Measurements from ENCODE around the gene NME9.
A peak's percentile ranks its signal among the peaks of the same experiment; 100 is the strongest.

Gene NME9

GRCh38 chr3:138336454-138336999, 6.9 kb upstream of the NME9 start:
- no peak for DNase-seq (ENCODE audit: extremely low read depth in 1 of 2, low read depth in 1 of 2)

DNA sequence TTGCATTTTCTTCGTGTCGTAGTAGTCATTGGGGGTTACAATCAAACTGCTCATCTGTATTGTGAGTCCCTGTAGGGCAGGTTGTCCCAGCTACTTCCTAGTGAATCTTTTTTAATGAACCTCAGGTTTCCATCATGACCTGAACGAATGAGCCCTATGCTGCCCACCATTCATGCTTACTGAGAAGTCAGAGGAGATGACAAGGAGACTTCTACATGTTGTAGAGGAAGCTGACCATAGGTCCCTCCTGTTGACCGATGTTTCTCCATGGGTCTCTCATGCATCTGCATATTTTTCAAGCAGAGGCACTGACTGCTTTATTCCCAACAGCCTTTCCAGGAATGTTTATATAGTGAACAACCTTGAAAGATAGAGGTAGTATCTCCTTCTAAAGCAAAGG, 5.0 kb upstream of the NME9 start:
- no peak for DNase-seq (ENCODE audit: extremely low read depth in 1 of 2, low read depth in 1 of 2)

DNA sequence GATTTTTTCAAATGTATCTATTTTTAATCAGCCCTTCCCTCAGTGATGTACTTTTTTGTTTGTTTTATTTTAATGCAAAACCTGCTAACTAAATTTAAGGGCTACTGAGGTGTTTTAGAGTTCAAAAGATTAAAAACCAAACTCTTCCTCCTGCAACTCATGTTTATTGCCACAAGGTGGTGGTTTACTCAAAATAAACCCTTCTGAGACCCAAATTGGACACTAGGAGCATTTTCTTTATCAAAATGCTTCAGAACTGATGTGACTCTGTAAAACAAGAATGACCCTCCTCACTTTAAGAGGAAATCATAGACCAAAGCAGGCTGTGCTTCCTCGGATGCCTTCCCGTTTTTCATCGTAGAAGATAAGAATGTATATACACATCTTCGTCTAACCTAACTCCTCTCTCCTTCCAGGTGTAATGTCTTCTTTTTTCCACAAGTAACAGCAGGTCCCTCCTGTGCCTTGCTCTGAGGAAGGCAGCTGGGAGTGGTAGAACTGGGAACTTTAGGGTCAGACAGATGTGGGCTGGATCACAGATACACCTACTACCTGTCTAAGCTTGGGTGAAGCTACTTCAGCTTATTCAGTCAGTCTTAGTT, 2.9 kb upstream of the NME9 start:
- no peak for DNase-seq (ENCODE audit: extremely low read depth in 1 of 2, low read depth in 1 of 2)

DNA sequence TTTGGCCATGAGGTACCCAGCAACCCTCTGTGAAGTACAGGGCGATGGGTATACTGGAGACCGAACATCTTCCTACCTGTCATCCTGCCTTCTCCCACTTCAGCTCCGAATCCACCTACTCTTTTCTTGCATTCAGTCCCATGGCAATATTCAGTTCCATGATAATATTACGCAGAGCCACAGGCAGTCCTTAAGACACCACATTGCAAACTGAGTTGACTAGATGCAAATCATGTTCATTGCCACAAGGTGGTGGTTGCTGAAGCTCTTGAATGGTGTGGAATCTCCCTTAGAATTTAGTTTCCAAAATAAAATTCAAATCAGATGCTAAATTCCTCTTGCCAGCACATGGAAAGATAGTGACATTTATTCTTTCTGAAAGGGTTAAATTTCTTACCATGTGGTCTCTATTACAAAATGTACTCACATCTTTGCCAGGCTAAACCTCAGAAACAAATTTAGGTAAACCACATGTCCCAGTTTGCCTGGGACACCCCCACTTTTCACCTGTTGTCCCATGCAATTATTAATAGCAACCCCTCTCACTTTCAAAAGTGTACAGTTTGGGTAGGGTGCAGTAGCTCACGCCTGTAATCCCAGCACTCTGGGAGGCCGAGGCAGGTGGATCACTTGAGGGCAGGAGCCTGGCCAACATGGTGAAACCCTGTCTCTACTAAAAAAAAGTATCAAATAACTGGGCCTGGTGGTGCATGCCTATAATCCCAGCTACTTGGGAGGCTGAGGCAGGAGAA, 1.7 kb upstream of the NME9 start:
- no peak for DNase-seq (ENCODE audit: extremely low read depth in 1 of 2, low read depth in 1 of 2)

DNA sequence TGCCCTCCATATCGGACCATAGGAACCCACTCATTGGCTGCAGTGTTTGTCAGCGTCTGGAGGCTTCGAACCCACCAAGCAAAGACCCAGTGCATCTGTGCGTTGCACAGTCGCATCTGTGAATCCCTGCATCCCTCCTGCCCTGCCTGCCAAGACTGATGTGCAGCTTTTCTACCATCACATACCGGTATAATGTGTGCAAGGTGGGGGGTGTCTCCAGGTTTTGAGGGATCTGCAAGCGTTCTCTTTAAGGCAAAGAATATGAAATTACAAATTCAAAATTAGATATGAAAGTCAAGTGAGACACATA, 288 bp upstream of the NME9 start:
- no peak for DNase-seq (ENCODE audit: extremely low read depth in 1 of 2, low read depth in 1 of 2)

DNA sequence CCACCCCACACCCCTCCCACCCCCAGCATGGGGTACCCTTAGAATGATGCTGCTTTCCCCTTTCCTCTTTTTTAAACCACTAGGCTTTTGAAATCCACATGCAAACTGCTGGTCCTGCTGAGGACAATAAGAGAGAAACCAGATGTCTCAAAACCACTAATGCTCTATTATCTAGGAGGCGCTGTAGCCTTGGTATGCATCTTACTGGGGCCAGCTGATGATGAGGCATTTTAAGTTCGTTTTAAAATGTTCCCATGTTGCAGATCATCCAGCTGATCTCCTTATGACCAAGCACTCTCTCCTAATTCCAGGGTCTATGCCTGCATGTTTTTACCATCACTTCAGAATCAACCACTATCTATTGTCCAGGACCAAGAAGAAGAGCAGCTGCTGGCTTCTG, 1.3 kb downstream of the NME9 start:
- DNase-seq (ENCODE audit: extremely low read depth in 1 of 2, low read depth in 1 of 2) = no peak

GRCh38 chr3:138327831-138328230, 1.8 kb downstream of the NME9 start:
- DNase-seq (ENCODE audit: extremely low read depth in 1 of 2, low read depth in 1 of 2) = no peak

DNA sequence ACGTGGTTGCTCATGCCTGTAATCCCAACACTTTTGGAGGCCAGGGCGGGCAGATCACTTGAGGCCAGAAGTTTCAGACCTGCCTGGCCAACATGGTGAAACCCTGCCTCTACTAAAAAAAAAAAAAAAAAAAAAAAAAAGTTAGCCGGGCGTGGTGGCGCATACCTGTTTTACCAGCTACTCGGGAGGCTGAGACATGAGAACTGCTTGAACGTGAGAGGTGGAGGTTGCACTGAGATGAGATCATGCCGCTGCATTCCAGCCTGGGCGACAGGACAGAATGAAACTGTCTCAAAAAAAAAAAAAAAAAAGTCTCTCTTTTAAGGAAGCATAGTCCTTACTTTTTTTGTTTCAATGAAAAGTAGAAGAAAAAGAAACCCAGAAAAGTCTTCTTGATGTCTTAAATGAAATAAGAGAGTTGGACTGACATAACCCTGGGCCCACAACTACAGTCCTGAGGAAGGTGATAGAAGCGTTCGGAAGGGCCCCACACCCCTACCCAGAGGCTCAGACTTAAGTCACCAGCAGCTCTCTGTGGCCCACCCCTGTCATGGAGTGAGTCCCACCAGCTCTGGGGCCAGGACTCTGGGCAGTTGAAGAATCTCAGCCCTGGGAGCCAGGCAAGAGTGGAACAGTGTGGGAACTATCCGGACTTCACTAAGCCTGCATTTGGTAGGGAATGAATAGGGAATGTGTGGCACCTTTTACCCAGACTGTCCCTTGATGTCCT, 2.6 kb downstream of the NME9 start:
- no peak for DNase-seq (ENCODE audit: extremely low read depth in 1 of 2, low read depth in 1 of 2)

- no peak for DNase-seq (ENCODE audit: extremely low read depth in 1 of 2, low read depth in 1 of 2)
Observed at GRCh38 chr3:138325990-138326389, 3.7 kb downstream of the NME9 start.

- no peak for DNase-seq (ENCODE audit: extremely low read depth in 1 of 2, low read depth in 1 of 2)
Observed at GRCh38 chr3:138323971-138324370, 5.7 kb downstream of the NME9 start.

DNA sequence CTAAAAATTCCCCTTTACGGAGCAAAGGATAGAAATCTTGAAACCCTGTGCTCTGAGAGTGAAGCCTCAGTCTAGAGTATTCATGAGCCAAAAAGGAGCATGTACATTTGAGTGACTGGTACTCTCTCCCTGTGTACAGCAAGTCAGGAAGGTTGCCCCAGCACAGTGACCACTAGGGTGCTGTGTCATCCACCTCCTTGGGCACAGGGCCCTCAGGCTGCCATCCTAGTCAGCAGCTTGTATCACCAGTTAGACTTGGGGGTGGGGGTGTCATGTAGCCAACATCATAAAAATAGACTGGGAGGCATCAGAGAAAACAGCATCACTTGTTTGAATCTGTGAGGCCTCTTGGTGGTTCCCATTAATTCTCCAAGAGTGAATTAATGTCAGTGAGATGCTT, 12.0 kb downstream of the NME9 start:
- no peak for DNase-seq (ENCODE audit: extremely low read depth in 1 of 2, low read depth in 1 of 2)

GRCh38 chr3:138314751-138315150, 14.9 kb downstream of the NME9 start:
- DNase-seq (ENCODE audit: extremely low read depth in 1 of 2, low read depth in 1 of 2) = no peak

- DNase-seq (ENCODE audit: extremely low read depth in 1 of 2, low read depth in 1 of 2) = no peak
Observed at GRCh38 chr3:138310494-138310893, 19.2 kb downstream of the NME9 start.

GRCh38 chr3:138308783-138309182, 20.9 kb downstream of the NME9 start:
- DNase-seq (ENCODE audit: extremely low read depth in 1 of 2, low read depth in 1 of 2) = no peak

GRCh38 chr3:138307899-138308298, 21.8 kb downstream of the NME9 start:
- DNase-seq (ENCODE audit: extremely low read depth in 1 of 2, low read depth in 1 of 2) = no peak

- DNase-seq (ENCODE audit: extremely low read depth in 1 of 2, low read depth in 1 of 2) = no peak
Observed at GRCh38 chr3:138303474-138303873, 26.2 kb downstream of the NME9 start.

GRCh38 chr3:138300647-138301046, 29.0 kb downstream of the NME9 start:
- no peak for DNase-seq (ENCODE audit: extremely low read depth in 1 of 2, low read depth in 1 of 2)

GRCh38 chr3:138297876-138298275, 31.8 kb downstream of the NME9 start:
- no peak for DNase-seq (ENCODE audit: extremely low read depth in 1 of 2, low read depth in 1 of 2)

DNA sequence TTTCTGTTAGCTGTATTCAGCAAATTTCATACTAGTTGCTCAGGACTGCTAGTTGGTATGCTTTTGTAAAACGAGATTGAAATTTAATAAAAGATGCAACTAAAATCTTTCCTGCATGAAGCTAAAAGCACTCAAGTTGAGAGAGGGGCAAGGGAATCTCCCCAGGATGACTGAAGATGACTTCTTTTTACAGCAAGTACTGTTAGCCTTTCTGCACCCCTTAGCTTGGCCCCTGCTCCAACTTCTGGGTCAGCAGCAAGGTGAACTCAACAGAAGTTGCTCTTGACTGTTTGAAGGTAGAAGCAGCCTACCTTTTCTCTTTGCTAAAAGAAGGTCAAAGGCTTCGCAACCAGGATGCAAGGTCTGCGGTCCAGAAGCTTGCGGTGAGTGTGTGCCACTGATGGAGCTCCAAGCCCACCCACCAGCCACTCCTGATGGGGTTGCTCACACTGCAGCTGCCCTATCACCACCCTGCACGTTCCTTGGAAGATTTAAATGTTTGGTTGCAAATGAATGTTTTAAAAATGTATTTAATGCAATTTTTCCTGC, 32.5 kb downstream of the NME9 start:
- DNase-seq (ENCODE audit: extremely low read depth in 1 of 2, low read depth in 1 of 2) = peak in 1 of 2 donors; percentile 7

GRCh38 chr3:138296639-138297038, 33.0 kb downstream of the NME9 start:
- DNase-seq (ENCODE audit: extremely low read depth in 1 of 2, low read depth in 1 of 2) = peak in 1 of 2 donors; percentile 41

DNA sequence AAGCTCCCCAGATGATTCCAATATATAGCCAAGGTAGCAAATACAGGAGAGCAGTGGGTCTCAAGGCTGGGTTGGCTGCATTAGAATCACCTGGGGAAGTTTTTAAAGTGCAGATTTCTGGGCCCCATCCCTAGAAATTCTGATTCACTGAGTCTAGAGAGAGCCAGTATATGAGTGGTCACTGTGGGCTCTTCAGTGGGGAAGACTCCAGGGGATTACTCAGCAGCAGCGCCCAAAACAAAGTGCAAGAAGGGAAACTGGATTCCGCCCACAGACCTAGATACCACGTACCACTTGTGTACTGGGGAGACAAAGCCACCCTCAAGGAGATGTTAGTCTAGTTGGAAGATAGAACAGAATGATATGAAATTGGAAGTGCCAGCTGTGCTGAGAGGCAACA, 40.0 kb downstream of the NME9 start:
- DNase-seq (ENCODE audit: extremely low read depth in 1 of 2, low read depth in 1 of 2) = peak in 1 of 2 donors; percentile 28

- no peak for DNase-seq (ENCODE audit: extremely low read depth in 1 of 2, low read depth in 1 of 2)
Observed at GRCh38 chr3:138289260-138289659, 40.4 kb downstream of the NME9 start.

All from stimulated activated CD8-positive, alpha-beta memory T cell treated with anti-CD3 and anti-CD28 coated beads, Interleukin-7, amount 100 ng/mL, for 48 hours (primary cell).